Measurements from ENCODE around the gene CSMD2.

The CSMD2 gene

GRCh38 chr1:33823830-33824229 lies 341.2 kb downstream of the CSMD2 start:
- no peak overlapping the region for H3K4me3 ChIP-seq (ENCODE audit: insufficient read length, low read depth)
- no peak overlapping the region for H3K9ac ChIP-seq (ENCODE audit: insufficient read length, low read depth)
- no peaks in the 10 kb centered on the region for H3K27me3 ChIP-seq (ENCODE audit: insufficient read depth, insufficient read length)
- H3K36me3 ChIP-seq (ENCODE audit: insufficient read depth, insufficient read length, low read length): no peaks in the 10 kb centered on the region
- no peaks in the 10 kb centered on the region for H3K4me1 ChIP-seq (ENCODE audit: insufficient read depth, insufficient read length)
- H3K9me3 ChIP-seq (ENCODE audit: insufficient read depth, low read length): peaks cover 4% of the 10 kb centered on the region; the same call in 1 of the 2 replicates
- DNase-seq (ENCODE audit: low read depth, low spot score): no peak
- no peak for TF ChIP-seq SUZ12 (IDR thresholded peaks at IDR 0.05; ENCODE audit: extremely low read depth, insufficient read depth, insufficient read length)
- no peak for TF ChIP-seq YY1 (IDR thresholded peaks at IDR 0.05; ENCODE audit: insufficient read depth, insufficient read length)
- no peak for TF ChIP-seq ZNF274 (IDR thresholded peaks at IDR 0.05; ENCODE audit: low read depth, low read length)

GRCh38 chr1:33823401-33823800 lies 341.6 kb downstream of the CSMD2 start:
- TF ChIP-seq ZNF274 (IDR thresholded peaks at IDR 0.05; ENCODE audit: low read depth, low read length) (no peak), SUZ12 (IDR thresholded peaks at IDR 0.05; ENCODE audit: extremely low read depth, insufficient read depth, insufficient read length) (no peak), YY1 (IDR thresholded peaks at IDR 0.05; ENCODE audit: insufficient read depth, insufficient read length) (no peak)
- no peak overlapping the region for H3K4me3 ChIP-seq (ENCODE audit: insufficient read length, low read depth)
- no peaks in the 10 kb centered on the region for H3K36me3 ChIP-seq (ENCODE audit: insufficient read depth, insufficient read length, low read length)
- DNase-seq (ENCODE audit: low read depth, low spot score): no peak
- H3K27me3 ChIP-seq (ENCODE audit: insufficient read depth, insufficient read length): no peaks in the 10 kb centered on the region
- H3K4me1 ChIP-seq (ENCODE audit: insufficient read depth, insufficient read length): no peaks in the 10 kb centered on the region
- no peak overlapping the region for H3K9ac ChIP-seq (ENCODE audit: insufficient read length, low read depth)
- H3K9me3 ChIP-seq (ENCODE audit: insufficient read depth, low read length): no peaks in the 10 kb centered on the region; the same call in 1 of the 2 replicates

- DNase-seq (ENCODE audit: low read depth, low spot score): no peak
- no peaks in the 10 kb centered on the region for H3K27me3 ChIP-seq (ENCODE audit: insufficient read depth, insufficient read length)
- no peak for TF ChIP-seq YY1 (IDR thresholded peaks at IDR 0.05; ENCODE audit: insufficient read depth, insufficient read length)
- no peak for TF ChIP-seq ZNF274 (IDR thresholded peaks at IDR 0.05; ENCODE audit: low read depth, low read length)
- no peak for TF ChIP-seq SUZ12 (IDR thresholded peaks at IDR 0.05; ENCODE audit: extremely low read depth, insufficient read depth, insufficient read length)
- no peaks in the 10 kb centered on the region for H3K9me3 ChIP-seq (ENCODE audit: insufficient read depth, low read length)
- H3K4me3 ChIP-seq (ENCODE audit: insufficient read length, low read depth): no peak overlapping the region
- no peaks in the 10 kb centered on the region for H3K4me1 ChIP-seq (ENCODE audit: insufficient read depth, insufficient read length)
- no peak overlapping the region for H3K9ac ChIP-seq (ENCODE audit: insufficient read length, low read depth)
- no peaks in the 10 kb centered on the region for H3K36me3 ChIP-seq (ENCODE audit: insufficient read depth, insufficient read length, low read length)
These were observed 342.6 kb downstream of the CSMD2 start for GRCh38 chr1:33822396-33822795.

GRCh38 chr1:33821291-33821690 lies 343.7 kb downstream of the CSMD2 start:
- no peak overlapping the region for H3K4me3 ChIP-seq (ENCODE audit: insufficient read length, low read depth)
- no peak overlapping the region for H3K9ac ChIP-seq (ENCODE audit: insufficient read length, low read depth)
- H3K27me3 ChIP-seq (ENCODE audit: insufficient read depth, insufficient read length): no peaks in the 10 kb centered on the region
- H3K9me3 ChIP-seq (ENCODE audit: insufficient read depth, low read length): no peaks in the 10 kb centered on the region
- H3K36me3 ChIP-seq (ENCODE audit: insufficient read depth, insufficient read length, low read length): no peaks in the 10 kb centered on the region
- no peak for DNase-seq (ENCODE audit: low read depth, low spot score)
- H3K4me1 ChIP-seq (ENCODE audit: insufficient read depth, insufficient read length): no peaks in the 10 kb centered on the region
- TF ChIP-seq ZNF274 (IDR thresholded peaks at IDR 0.05; ENCODE audit: low read depth, low read length) (no peak), SUZ12 (IDR thresholded peaks at IDR 0.05; ENCODE audit: extremely low read depth, insufficient read depth, insufficient read length) (no peak), YY1 (IDR thresholded peaks at IDR 0.05; ENCODE audit: insufficient read depth, insufficient read length) (no peak)

GRCh38 chr1:33820804-33821203 lies 344.2 kb downstream of the CSMD2 start:
- TF ChIP-seq ZNF274 (IDR thresholded peaks at IDR 0.05; ENCODE audit: low read depth, low read length) (no peak), YY1 (IDR thresholded peaks at IDR 0.05; ENCODE audit: insufficient read depth, insufficient read length) (no peak), SUZ12 (IDR thresholded peaks at IDR 0.05; ENCODE audit: extremely low read depth, insufficient read depth, insufficient read length) (no peak)
- H3K27me3 ChIP-seq (ENCODE audit: insufficient read depth, insufficient read length): no peaks in the 10 kb centered on the region
- H3K9me3 ChIP-seq (ENCODE audit: insufficient read depth, low read length): no peaks in the 10 kb centered on the region
- DNase-seq (ENCODE audit: low read depth, low spot score): no peak
- H3K4me3 ChIP-seq (ENCODE audit: insufficient read length, low read depth): no peak overlapping the region
- no peaks in the 10 kb centered on the region for H3K4me1 ChIP-seq (ENCODE audit: insufficient read depth, insufficient read length)
- no peaks in the 10 kb centered on the region for H3K36me3 ChIP-seq (ENCODE audit: insufficient read depth, insufficient read length, low read length)
- no peak overlapping the region for H3K9ac ChIP-seq (ENCODE audit: insufficient read length, low read depth)

GRCh38 chr1:33819913-33820311 lies 345.1 kb downstream of the CSMD2 start:
- no peaks in the 10 kb centered on the region for H3K27me3 ChIP-seq (ENCODE audit: insufficient read depth, insufficient read length)
- H3K4me1 ChIP-seq (ENCODE audit: insufficient read depth, insufficient read length): no peaks in the 10 kb centered on the region
- H3K9ac ChIP-seq (ENCODE audit: insufficient read length, low read depth): no peak overlapping the region
- no peaks in the 10 kb centered on the region for H3K36me3 ChIP-seq (ENCODE audit: insufficient read depth, insufficient read length, low read length)
- no peak overlapping the region for H3K4me3 ChIP-seq (ENCODE audit: insufficient read length, low read depth)
- H3K9me3 ChIP-seq (ENCODE audit: insufficient read depth, low read length): no peaks in the 10 kb centered on the region
- TF ChIP-seq YY1 (IDR thresholded peaks at IDR 0.05; ENCODE audit: insufficient read depth, insufficient read length) (no peak), ZNF274 (IDR thresholded peaks at IDR 0.05; ENCODE audit: low read depth, low read length) (no peak)
- DNase-seq (ENCODE audit: low read depth, low spot score): no peak

- no peak for DNase-seq (ENCODE audit: low read depth, low spot score)
- no peak overlapping the region for H3K4me3 ChIP-seq (ENCODE audit: insufficient read length, low read depth)
- H3K4me1 ChIP-seq (ENCODE audit: insufficient read depth, insufficient read length): no peaks in the 10 kb centered on the region
- H3K9me3 ChIP-seq (ENCODE audit: insufficient read depth, low read length): no peaks in the 10 kb centered on the region
- no peak overlapping the region for H3K9ac ChIP-seq (ENCODE audit: insufficient read length, low read depth)
- no peaks in the 10 kb centered on the region for H3K36me3 ChIP-seq (ENCODE audit: insufficient read depth, insufficient read length, low read length)
- TF ChIP-seq SUZ12 (IDR thresholded peaks at IDR 0.05; ENCODE audit: extremely low read depth, insufficient read depth, insufficient read length): no peak
- no peak for TF ChIP-seq YY1 (IDR thresholded peaks at IDR 0.05; ENCODE audit: insufficient read depth, insufficient read length)
- TF ChIP-seq ZNF274 (IDR thresholded peaks at IDR 0.05; ENCODE audit: low read depth, low read length): no peak
- H3K27me3 ChIP-seq (ENCODE audit: insufficient read depth, insufficient read length): no peaks in the 10 kb centered on the region
These were observed 345.6 kb downstream of the CSMD2 start for GRCh38 chr1:33819290-33819912.

Measured in NT2/D1 (cell line).